ENCODE results near the gene GABBR2.

The GABBR2 gene

GRCh38 chr9:98495530-98495929 is 213.2 kb downstream of the GABBR2 start:
- H3K4me1 ChIP-seq (ENCODE audit: low read length) = no peaks in the 10 kb centered on the region
- H3K9ac ChIP-seq (ENCODE audit: low read length) = no peak overlapping the region
- no peaks in the 10 kb centered on the region for H4K20me1 ChIP-seq (ENCODE audit: insufficient read depth, low read length)
- H3K27me3 ChIP-seq (ENCODE audit: low read depth, low read length) = peaks cover 35% of the 10 kb centered on the region
- H3K9me3 ChIP-seq (ENCODE audit: insufficient read depth, low read length) = no peaks in the 10 kb centered on the region
- H3K4me2 ChIP-seq (ENCODE audit: low read length) = no peak overlapping the region
- no peaks in the 10 kb centered on the region for H3K79me2 ChIP-seq (ENCODE audit: low read length)
- H3K27ac ChIP-seq (ENCODE audit: low read length) = no peak overlapping the region
- no peak overlapping the region for H3K4me3 ChIP-seq (ENCODE audit: low read length)
- H2AFZ ChIP-seq (ENCODE audit: low read depth, low read length) = no peak overlapping the region
- TF ChIP-seq EZH2phosphoT487 (IDR thresholded peaks at IDR 0.05; ENCODE audit: low read depth) (no peak), CTCF (IDR thresholded peaks at IDR 0.05; ENCODE audit: low read depth, low read length) (no peak)
- no peaks in the 10 kb centered on the region for H3K36me3 ChIP-seq (replicated peaks; ENCODE audit: low read depth, low read length)

GRCh38 chr9:98494852-98495251 is 213.9 kb downstream of the GABBR2 start:
- Histone ChIP-seq H4K20me1 (ENCODE audit: insufficient read depth, low read length) (no peaks in the 10 kb centered on the region), H3K27me3 (ENCODE audit: low read depth, low read length) (peaks cover 40% of the 10 kb centered on the region), H3K4me2 (ENCODE audit: low read length) (no peak overlapping the region), H2AFZ (ENCODE audit: low read depth, low read length) (no peak overlapping the region), H3K4me3 (ENCODE audit: low read length) (no peak overlapping the region), H3K27ac (ENCODE audit: low read length) (no peak overlapping the region), H3K9ac (ENCODE audit: low read length) (no peak overlapping the region), H3K4me1 (ENCODE audit: low read length) (no peaks in the 10 kb centered on the region), H3K79me2 (ENCODE audit: low read length) (no peaks in the 10 kb centered on the region), H3K9me3 (ENCODE audit: insufficient read depth, low read length) (no peaks in the 10 kb centered on the region), H3K36me3 (replicated peaks; ENCODE audit: low read depth, low read length) (no peaks in the 10 kb centered on the region)
- TF ChIP-seq EZH2phosphoT487 (IDR thresholded peaks at IDR 0.05; ENCODE audit: low read depth) (no peak), CTCF (IDR thresholded peaks at IDR 0.05; ENCODE audit: low read depth, low read length) (no peak)

GRCh38 chr9:98491828-98492227 is 216.9 kb downstream of the GABBR2 start:
- no peak overlapping the region for H3K4me2 ChIP-seq (ENCODE audit: low read length)
- no peaks in the 10 kb centered on the region for H3K79me2 ChIP-seq (ENCODE audit: low read length)
- no peaks in the 10 kb centered on the region for H3K4me1 ChIP-seq (ENCODE audit: low read length)
- H3K9ac ChIP-seq (ENCODE audit: low read length) = no peak overlapping the region
- no peak overlapping the region for H3K4me3 ChIP-seq (ENCODE audit: low read length)
- TF ChIP-seq CTCF (IDR thresholded peaks at IDR 0.05; ENCODE audit: low read depth, low read length) (no peak), EZH2phosphoT487 (IDR thresholded peaks at IDR 0.05; ENCODE audit: low read depth) (no peak)
- no peaks in the 10 kb centered on the region for H4K20me1 ChIP-seq (ENCODE audit: insufficient read depth, low read length)
- H3K27me3 ChIP-seq (ENCODE audit: low read depth, low read length) = peaks cover 33% of the 10 kb centered on the region
- no peak overlapping the region for H2AFZ ChIP-seq (ENCODE audit: low read depth, low read length)
- H3K27ac ChIP-seq (ENCODE audit: low read length) = no peak overlapping the region
- H3K36me3 ChIP-seq (replicated peaks; ENCODE audit: low read depth, low read length) = no peaks in the 10 kb centered on the region
- no peaks in the 10 kb centered on the region for H3K9me3 ChIP-seq (ENCODE audit: insufficient read depth, low read length)

GRCh38 chr9:98491231-98491651 is 217.5 kb downstream of the GABBR2 start:
- H3K79me2 ChIP-seq (ENCODE audit: low read length) = no peaks in the 10 kb centered on the region
- H3K27me3 ChIP-seq (ENCODE audit: low read depth, low read length) = peaks cover 33% of the 10 kb centered on the region
- H3K27ac ChIP-seq (ENCODE audit: low read length) = no peak overlapping the region
- no peak for TF ChIP-seq EZH2phosphoT487 (IDR thresholded peaks at IDR 0.05; ENCODE audit: low read depth)
- no peak for TF ChIP-seq CTCF (IDR thresholded peaks at IDR 0.05; ENCODE audit: low read depth, low read length)
- no peak overlapping the region for H3K4me2 ChIP-seq (ENCODE audit: low read length)
- H2AFZ ChIP-seq (ENCODE audit: low read depth, low read length) = no peak overlapping the region
- no peak overlapping the region for H3K9ac ChIP-seq (ENCODE audit: low read length)
- H3K4me1 ChIP-seq (ENCODE audit: low read length) = no peaks in the 10 kb centered on the region
- H3K36me3 ChIP-seq (replicated peaks; ENCODE audit: low read depth, low read length) = no peaks in the 10 kb centered on the region
- H4K20me1 ChIP-seq (ENCODE audit: insufficient read depth, low read length) = no peaks in the 10 kb centered on the region
- H3K9me3 ChIP-seq (ENCODE audit: insufficient read depth, low read length) = no peaks in the 10 kb centered on the region
- no peak overlapping the region for H3K4me3 ChIP-seq (ENCODE audit: low read length)

Measured in OCI-LY3 (cell line).